Fibroblast of lung (primary cell): ENCODE results near the gene CDR2. TPM values are rescaled to one million over a fixed set of nuclear protein-coding genes. Genes with fewer than 3 reads are reported as not detected.

Experiments used
- DNase-seq, 2 donors: peaks; one replicate each; pipeline versions ENCODE4 v3.0.0 to v3.0.0-alpha.2; 2010; ENCODE audit warnings: low read depth in 2 of 2
- H2AFZ ChIP-seq: 2 replicates; pipeline ENCODE4 v1.5.1; 2012; ENCODE audit warnings: low read length, control low read depth, inconsistent platforms
- H3K27ac ChIP-seq: 2 replicates; pipeline ENCODE4 v1.5.1; 2011; ENCODE audit warnings: low read length, control low read depth; ENCODE audit not compliant: insufficient read depth
- H3K27me3 ChIP-seq: 2 replicates; pipeline ENCODE4 v1.5.1; 2011; ENCODE audit warnings: mild to moderate bottlenecking, low read length; ENCODE audit not compliant: control insufficient read depth, insufficient read depth
- H3K36me3 ChIP-seq: 2 replicates; pipeline ENCODE4 v1.5.1; 2011; ENCODE audit warnings: low read length; ENCODE audit not compliant: control insufficient read depth, insufficient read depth
- H3K4me1 ChIP-seq: 2 replicates; pipeline ENCODE4 v1.5.1; 2011; ENCODE audit warnings: low read length; ENCODE audit not compliant: control insufficient read depth, insufficient read depth; ENCODE audit errors: extremely low read depth
- H3K4me2 ChIP-seq: 2 replicates; pipeline ENCODE4 v1.5.1; 2011; ENCODE audit warnings: low read length, control low read depth; ENCODE audit not compliant: insufficient read depth; ENCODE audit errors: extremely low read depth
- H3K4me3 ChIP-seq, 4 experiments: fragments of 200-600 bp in 1 of 4; sonication (generic) in 1 of 4; replicated peaks in 1 of 4; 2 replicates each; pipeline ENCODE4 v1.5.1; 2011 to 2016; ENCODE audit warnings: low read length in 4 of 4, low read depth in 3 of 4, mild to moderate bottlenecking in 3 of 4, control low read depth in 2 of 4, inconsistent platforms in 1 of 4, mixed read lengths in 1 of 4; ENCODE audit not compliant: insufficient read depth in 1 of 4; ENCODE audit errors: control extremely low read depth in 1 of 4
- H3K79me2 ChIP-seq: 2 replicates; pipeline ENCODE4 v1.5.1; 2012; ENCODE audit warnings: mild to moderate bottlenecking, low read length, inconsistent platforms; ENCODE audit not compliant: control insufficient read depth, insufficient read depth
- H3K9ac ChIP-seq: 2 replicates; pipeline ENCODE4 v1.5.1; 2011; ENCODE audit warnings: mild to moderate bottlenecking, low read length, control low read depth; ENCODE audit not compliant: insufficient read depth
- H3K9me3 ChIP-seq: 2 replicates; pipeline ENCODE4 v1.5.1; 2012; ENCODE audit warnings: low read depth, low read length; ENCODE audit not compliant: control insufficient read depth, insufficient read depth
- H4K20me1 ChIP-seq: 2 replicates; pipeline ENCODE4 v1.5.1; 2011; ENCODE audit warnings: low read length; ENCODE audit not compliant: control insufficient read depth, insufficient read depth; ENCODE audit errors: extremely low read depth
- EZH2 ChIP-seq: IDR thresholded peaks from 2 replicates; pipeline ENCODE4 v1.5.1; 2012; ENCODE audit warnings: low read length, control low read depth, mild to moderate bottlenecking; ENCODE audit errors: missing control alignments
- polyA plus RNA-seq, 2 donors: library from polyadenylated mRNA; depleted of rRNA in 1 of 2; stranded (reverse) in 1 of 2; unstranded in 1 of 2; fragments of >200 nt; gene quantifications; 2 replicates each; pipeline ENCODE4 v1.2.1, GENCODE V29; 2011 to 2012; ENCODE audit warnings: missing spikeins in 1 of 2
- total RNA-seq: library from RNA; depleted of rRNA; stranded (reverse); fragments of >200 nt; gene quantifications from 2 replicates; pipeline ENCODE4 v1.2.1, GENCODE V29; 2014
- TF ChIP-seq, protein P1 (sequence below), 2 donors: IDR thresholded peaks in 1 of 2; conservative IDR thresholded peaks in 1 of 2; 1 replicate in 1 of 2; 2 replicates in 1 of 2; pipeline ENCODE4 v1.5.1; 2011 to 2012; ENCODE audit warnings: low read length in 2 of 2, control low read depth in 1 of 2, inconsistent platforms in 1 of 2, low read depth in 1 of 2, mild to moderate bottlenecking in 1 of 2

Gene CDR2
- total and polyA plus RNA-seq, 2 donors (not counting 1 experiment from before 2014, with no cell fraction given): 60.1 to 73.8 TPM

DNA sequence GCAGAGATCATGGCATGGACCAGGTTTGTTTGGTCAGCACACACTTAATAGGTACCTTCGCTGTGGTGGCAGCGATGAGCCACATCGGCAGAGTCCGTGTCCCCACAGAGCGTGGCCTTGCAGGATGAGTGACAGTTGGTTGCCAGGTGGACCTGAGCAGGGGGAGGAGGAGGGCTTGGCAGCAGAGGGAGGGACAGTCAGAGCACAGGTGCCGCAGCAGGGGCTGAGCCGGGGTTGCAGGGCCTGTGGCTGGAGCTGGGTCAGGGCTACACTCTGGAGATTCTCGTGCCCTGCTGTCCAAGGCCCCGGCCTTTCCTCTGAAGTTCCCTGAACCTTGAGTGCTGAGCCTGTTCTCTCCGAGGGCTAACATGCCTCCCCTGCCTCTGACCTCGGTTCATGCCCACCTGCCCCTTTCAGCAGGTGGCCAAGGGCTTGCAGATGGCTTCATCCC, 52.4 kb downstream of the CDR2 start:
- Histone ChIP-seq H3K4me3 (no peak overlapping the region), H3K79me2 (no peaks in the 10 kb centered on the region), H3K9me3 (no peaks in the 10 kb centered on the region), H3K27me3 (no peaks in the 10 kb centered on the region), H2AFZ (no peak overlapping the region), H3K36me3 (peaks cover 23% of the 10 kb centered on the region), H3K9ac (no peak overlapping the region), H4K20me1 (no peaks in the 10 kb centered on the region), H3K4me1 (no peaks in the 10 kb centered on the region), H3K4me2 (no peak overlapping the region), H3K27ac (no peak overlapping the region)
- no peak for TF ChIP-seq EZH2
- TF ChIP-seq, protein P1, sequence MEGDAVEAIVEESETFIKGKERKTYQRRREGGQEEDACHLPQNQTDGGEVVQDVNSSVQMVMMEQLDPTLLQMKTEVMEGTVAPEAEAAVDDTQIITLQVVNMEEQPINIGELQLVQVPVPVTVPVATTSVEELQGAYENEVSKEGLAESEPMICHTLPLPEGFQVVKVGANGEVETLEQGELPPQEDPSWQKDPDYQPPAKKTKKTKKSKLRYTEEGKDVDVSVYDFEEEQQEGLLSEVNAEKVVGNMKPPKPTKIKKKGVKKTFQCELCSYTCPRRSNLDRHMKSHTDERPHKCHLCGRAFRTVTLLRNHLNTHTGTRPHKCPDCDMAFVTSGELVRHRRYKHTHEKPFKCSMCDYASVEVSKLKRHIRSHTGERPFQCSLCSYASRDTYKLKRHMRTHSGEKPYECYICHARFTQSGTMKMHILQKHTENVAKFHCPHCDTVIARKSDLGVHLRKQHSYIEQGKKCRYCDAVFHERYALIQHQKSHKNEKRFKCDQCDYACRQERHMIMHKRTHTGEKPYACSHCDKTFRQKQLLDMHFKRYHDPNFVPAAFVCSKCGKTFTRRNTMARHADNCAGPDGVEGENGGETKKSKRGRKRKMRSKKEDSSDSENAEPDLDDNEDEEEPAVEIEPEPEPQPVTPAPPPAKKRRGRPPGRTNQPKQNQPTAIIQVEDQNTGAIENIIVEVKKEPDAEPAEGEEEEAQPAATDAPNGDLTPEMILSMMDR (conservative IDR thresholded peaks at IDR 0.05 in 1 of 2, IDR thresholded peaks at IDR 0.05 in 1 of 2; ENCODE audit: low read depth in 1 of 2, low read length in 2 of 2): no peak
- DNase-seq: no peak

DNA sequence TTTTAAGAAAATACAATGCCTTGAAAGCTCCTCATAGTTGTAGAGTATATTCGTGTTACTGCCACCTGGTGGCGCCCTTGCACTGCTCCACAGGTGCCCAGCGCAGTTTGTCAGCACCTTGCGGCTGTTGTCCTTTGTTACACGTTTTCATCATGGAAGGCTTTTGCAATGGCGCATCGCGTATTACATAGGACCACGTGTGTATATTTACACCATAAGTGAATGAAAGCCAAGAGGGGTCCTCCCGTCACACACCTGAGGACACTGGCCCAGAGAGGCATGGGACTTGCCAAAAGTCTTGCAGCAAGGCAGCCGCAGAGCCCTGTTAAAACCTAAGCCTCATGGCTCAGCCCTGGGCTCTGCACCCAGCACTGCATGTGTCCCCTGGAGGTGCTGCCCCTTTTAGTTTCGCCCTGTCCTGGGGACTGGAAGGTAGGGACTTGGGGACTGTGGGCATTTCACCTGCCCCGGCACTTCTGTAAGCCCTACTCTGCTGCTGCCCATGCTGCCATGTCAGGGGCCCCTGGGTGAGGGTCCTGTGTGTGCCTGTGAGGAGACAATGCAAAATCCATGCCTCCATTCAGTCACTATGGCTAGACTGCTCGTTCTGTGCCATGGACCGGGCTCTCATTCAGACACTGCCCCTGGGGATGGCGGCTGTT, 52.9 kb downstream of the CDR2 start:
- no peak overlapping the region for H3K4me3 ChIP-seq
- no peaks in the 10 kb centered on the region for H3K9me3 ChIP-seq
- H3K4me1 ChIP-seq: no peaks in the 10 kb centered on the region
- H3K27ac ChIP-seq: no peak overlapping the region
- H3K9ac ChIP-seq: no peak overlapping the region
- no peaks in the 10 kb centered on the region for H4K20me1 ChIP-seq
- H3K79me2 ChIP-seq: no peaks in the 10 kb centered on the region
- no peak overlapping the region for H2AFZ ChIP-seq
- no peak overlapping the region for H3K4me2 ChIP-seq
- peak; percentile 55 to 76 for DNase-seq
- no peak for TF ChIP-seq EZH2
- TF ChIP-seq, protein P1 (conservative IDR thresholded peaks at IDR 0.05 in 1 of 2, IDR thresholded peaks at IDR 0.05 in 1 of 2; ENCODE audit: low read depth in 1 of 2, low read length in 2 of 2): peak; percentile 78 to 82
- no peaks in the 10 kb centered on the region for H3K27me3 ChIP-seq
- peaks cover 20% of the 10 kb centered on the region for H3K36me3 ChIP-seq

DNA sequence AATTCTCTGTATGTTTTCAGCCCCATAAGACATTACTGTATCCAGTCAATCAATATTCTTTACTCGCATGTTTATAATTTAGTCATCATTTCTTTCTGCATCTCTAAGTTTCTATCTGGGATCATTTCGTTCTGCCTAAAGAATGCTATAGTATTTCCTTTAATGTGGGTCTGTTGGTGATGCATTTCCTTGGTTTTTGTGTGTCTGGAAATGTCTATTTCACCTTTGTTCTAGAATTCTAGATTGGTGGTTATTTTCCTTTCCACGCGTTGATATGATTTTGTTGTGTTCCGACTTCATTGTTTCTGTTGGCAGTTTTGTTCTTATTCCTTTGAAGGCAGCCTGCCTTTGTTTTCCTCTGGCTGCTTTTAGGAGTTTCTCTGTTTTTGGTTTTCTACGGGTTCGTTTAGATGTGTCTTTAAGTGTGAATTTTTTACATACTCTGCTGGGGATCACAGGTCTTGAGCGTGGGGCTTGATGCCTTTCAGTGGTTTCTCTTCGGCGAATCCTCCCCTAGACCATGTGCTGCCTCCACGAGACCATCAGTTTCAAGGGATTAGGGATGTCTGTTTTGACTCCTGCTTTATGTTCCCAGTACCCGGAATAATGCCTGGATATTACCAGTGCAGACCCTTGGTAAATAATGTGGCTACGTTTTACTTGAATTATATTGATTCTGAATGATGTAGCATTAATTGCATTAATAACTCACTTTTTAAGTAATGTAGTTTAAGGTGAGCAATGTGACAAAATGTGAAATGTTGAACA, 53.7 kb downstream of the CDR2 start:
- no peak overlapping the region for H3K4me3 ChIP-seq
- TF ChIP-seq EZH2: no peak
- TF ChIP-seq, protein P1 (conservative IDR thresholded peaks at IDR 0.05 in 1 of 2, IDR thresholded peaks at IDR 0.05 in 1 of 2; ENCODE audit: low read depth in 1 of 2, low read length in 2 of 2): no peak

More for the DNA sequence above, 53.7 kb downstream of the CDR2 start:
- no peaks in the 10 kb centered on the region for H3K79me2 ChIP-seq
- H2AFZ ChIP-seq: no peak overlapping the region
- H3K4me2 ChIP-seq: no peak overlapping the region
- H4K20me1 ChIP-seq: no peaks in the 10 kb centered on the region
- H3K9me3 ChIP-seq: no peaks in the 10 kb centered on the region
- H3K9ac ChIP-seq: no peak overlapping the region
- H3K27me3 ChIP-seq: no peaks in the 10 kb centered on the region
- peaks cover 21% of the 10 kb centered on the region for H3K36me3 ChIP-seq
- no peak for DNase-seq
- H3K27ac ChIP-seq: no peak overlapping the region
- H3K4me1 ChIP-seq: no peaks in the 10 kb centered on the region
